ENCODE results near the gene KRT73. TPM values are rescaled to one million over a fixed set of nuclear protein-coding genes. Genes with fewer than 3 reads are reported as not detected.
A peak's percentile ranks its signal among the peaks of the same experiment; 100 is the strongest.

KRT73 gene
- total RNA-seq, 4 donors from 2014 or later, result 0.15 TPM; not detected in 3

- 91 to 98% methylated on average over 11 of the region's 12 CpGs for WGBS, 2 donors
- DNase-seq, result no peak
- intact Hi-C loops (cut with DNase I), result no loop called here
- Histone ChIP-seq H3K4me1 (no peaks in the 10 kb centered on the region), H3K27me3 (peaks cover 0 to 43% (median 0%) of the 10 kb centered on the region in 4 donors), H3K36me3 (no peaks in the 10 kb centered on the region), H3K4me3 (no peak overlapping the region), H3K27ac (no peak overlapping the region), H3K9me3 (no peaks in the 10 kb centered on the region)
- TF ChIP-seq CTCF (IDR thresholded peaks at IDR 0.05), result no peak
- no peak for TF ChIP-seq POLR2A (IDR thresholded peaks at IDR 0.05)
Observed at GRCh38 chr12:52568111-52568510, 50.2 kb downstream of the KRT73 start.

DNA sequence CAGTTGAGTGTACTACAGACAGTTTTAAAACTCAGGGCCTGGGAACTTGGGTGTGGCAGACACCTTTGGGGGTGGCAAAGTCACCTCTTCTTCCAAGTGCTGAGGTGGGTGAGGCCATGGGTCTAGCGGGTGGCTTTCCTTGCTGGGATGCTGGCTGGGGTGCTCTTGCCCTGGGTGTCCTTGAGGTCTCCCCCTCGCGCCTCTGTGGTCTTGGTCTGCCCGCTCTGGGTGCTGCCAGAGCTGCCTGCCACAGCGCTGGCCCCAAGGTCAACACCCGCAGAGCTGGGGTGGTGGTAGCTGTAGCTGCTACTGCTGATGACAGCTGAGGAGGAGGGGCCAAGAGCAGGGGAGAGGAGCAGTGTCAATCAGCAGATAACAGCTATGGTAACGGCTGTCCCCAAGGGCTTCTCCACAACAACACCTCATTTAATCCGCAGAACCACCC lies 51.5 kb downstream of the KRT73 start:
- peaks cover 0 to 46% (median 0%) of the 10 kb centered on the region in 4 donors for H3K27me3 ChIP-seq
- intact Hi-C loops (cut with DNase I), result no loop called here
- 82 to 90% methylated on average over 3 of the region's 8 CpGs for WGBS, 2 donors
- no peaks in the 10 kb centered on the region for H3K36me3 ChIP-seq
- no peak for DNase-seq
- no peak overlapping the region for H3K27ac ChIP-seq
- H3K9me3 ChIP-seq, result no peaks in the 10 kb centered on the region
- H3K4me3 ChIP-seq, result no peak overlapping the region
- no peak for TF ChIP-seq CTCF (IDR thresholded peaks at IDR 0.05)
- TF ChIP-seq POLR2A (IDR thresholded peaks at IDR 0.05), result no peak
- H3K4me1 ChIP-seq, result no peaks in the 10 kb centered on the region

GRCh38 chr12:52564582-52564981 lies 53.8 kb downstream of the KRT73 start:
- 44 to 67% methylated on average over 1 of the region's 1 CpG for WGBS, 2 donors

GRCh38 chr12:52561880-52562449 lies 56.4 kb downstream of the KRT73 start:
- no peaks in the 10 kb centered on the region for H3K36me3 ChIP-seq
- H3K4me3 ChIP-seq, result no peak overlapping the region
- H3K4me1 ChIP-seq, result no peaks in the 10 kb centered on the region
- no peaks in the 10 kb centered on the region for H3K9me3 ChIP-seq
- DNase-seq, result no peak
- no peak overlapping the region for H3K27ac ChIP-seq
- intact Hi-C loops (cut with DNase I), result no loop called here
- TF ChIP-seq CTCF (IDR thresholded peaks at IDR 0.05) (peak in 4 of 6 experiments; percentile 9 to 42 (median 14)), POLR2A (IDR thresholded peaks at IDR 0.05) (no peak)
- peaks cover 0 to 31% (median 0%) of the 10 kb centered on the region in 4 donors for H3K27me3 ChIP-seq
- 52 to 79% methylated on average over 3 of the region's 3 CpGs for WGBS, 2 donors

More at GRCh38 chr12:52564582-52564981, 53.8 kb downstream of the KRT73 start:
- Histone ChIP-seq H3K27me3 (peaks cover 0 to 46% (median 0%) of the 10 kb centered on the region in 4 donors), H3K27ac (no peak overlapping the region), H3K9me3 (no peaks in the 10 kb centered on the region), H3K36me3 (no peaks in the 10 kb centered on the region), H3K4me3 (no peak overlapping the region), H3K4me1 (no peaks in the 10 kb centered on the region)
- intact Hi-C loops (cut with DNase I), result no loop called here
- TF ChIP-seq POLR2A (IDR thresholded peaks at IDR 0.05) (no peak), CTCF (IDR thresholded peaks at IDR 0.05) (no peak)
- DNase-seq, result no peak

- no peak for TF ChIP-seq POLR2A (IDR thresholded peaks at IDR 0.05)
- no peak for TF ChIP-seq CTCF (IDR thresholded peaks at IDR 0.05)
- H3K4me3 ChIP-seq, result no peak overlapping the region
- no peaks in the 10 kb centered on the region for H3K4me1 ChIP-seq
- H3K36me3 ChIP-seq, result no peaks in the 10 kb centered on the region
- intact Hi-C loops (cut with DNase I), result no loop called here
- H3K27me3 ChIP-seq, result peaks cover 0 to 24% (median 0%) of the 10 kb centered on the region in 4 donors
- no peak for DNase-seq
- H3K9me3 ChIP-seq, result no peaks in the 10 kb centered on the region
- H3K27ac ChIP-seq, result no peak overlapping the region
- WGBS, 2 donors, result 80 to 84% methylated on average over 4 of the region's 4 CpGs
Observed at GRCh38 chr12:52559979-52560378, 58.4 kb downstream of the KRT73 start.
